SK-N-MC (cell line): ENCODE results near the gene C20orf173.

Experiments
- DNase-seq: peaks from one replicate; pipeline ENCODE4 v3.0.0-alpha.2; 2011; ENCODE audit warnings: low read depth, low spot score
- H3K27ac ChIP-seq: fragments of 200-600 bp; sonication (generic); 2 replicates; pipeline ENCODE4 v1.5.1; 2016; ENCODE audit warnings: mixed run types
- H3K36me3 ChIP-seq: fragments of 200-600 bp; sonication (generic); 2 replicates; pipeline ENCODE4 v1.6.1; 2017; ENCODE audit warnings: antibody characterized with exemption, low read length, mixed read lengths; ENCODE audit not compliant: insufficient read depth
- H3K4me3 ChIP-seq: fragments of 200-600 bp; sonication (generic); 2 replicates; pipeline ENCODE4 v1.5.1; 2016
- H3K9ac ChIP-seq: fragments of 200-600 bp; sonication (generic); 2 replicates; pipeline ENCODE4 v1.8.0; 2017; ENCODE audit warnings: mixed run types, mixed read lengths; ENCODE audit not compliant: insufficient read length
- H3K9me3 ChIP-seq: fragments of 200-600 bp; sonication (generic); 2 replicates; pipeline ENCODE4 v1.6.1; 2017; ENCODE audit warnings: low read depth, mild to moderate bottlenecking, antibody characterized with exemption, low read length, moderate library complexity, mixed read lengths
- EZH2 ChIP-seq: fragments of 200-600 bp; sonication (generic); IDR thresholded peaks from one replicate; pipeline ENCODE4 v1.6.1; 2017; ENCODE audit warnings: antibody characterized with exemption
- FOXP2 ChIP-seq: optimal IDR thresholded peaks from 2 replicates; pipeline ENCODE3; 2011; ENCODE audit warnings: mild to moderate bottlenecking, moderate library complexity; ENCODE audit not compliant: insufficient read depth; ENCODE audit errors: extremely low read length, control extremely low read depth
- POLR2AphosphoS5 ChIP-seq: IDR thresholded peaks from 2 replicates; pipeline ENCODE4 v1.6.1; 2012; ENCODE audit warnings: mild to moderate bottlenecking, low read depth, low read length, borderline replicate concordance

The C20orf173 gene

GRCh38 chr20:35506872-35507638, 22.4 kb downstream of the C20orf173 start:
- TF ChIP-seq FOXP2 = no peak
- no peak for TF ChIP-seq POLR2AphosphoS5
- no peak for TF ChIP-seq EZH2
- Histone ChIP-seq H3K4me3 (no peak overlapping the region), H3K36me3 (peaks cover 56% of the 10 kb centered on the region; the same call in 1 of the 2 replicates), H3K9me3 (no peaks in the 10 kb centered on the region), H3K9ac (no peak overlapping the region), H3K27ac (no peak overlapping the region)
- DNase-seq = no peak

- H3K36me3 ChIP-seq = peaks cover 54% of the 10 kb centered on the region; the same call in 1 of the 2 replicates
- no peak for DNase-seq
- H3K4me3 ChIP-seq = no peak overlapping the region
- H3K27ac ChIP-seq = no peak overlapping the region
- TF ChIP-seq EZH2 (no peak), POLR2AphosphoS5 (no peak), FOXP2 (no peak)
- H3K9me3 ChIP-seq = no peaks in the 10 kb centered on the region
- H3K9ac ChIP-seq = no peak overlapping the region
Measured at GRCh38 chr20:35506179-35506578, 23.3 kb downstream of the C20orf173 start.

- Histone ChIP-seq H3K9me3 (no peaks in the 10 kb centered on the region), H3K4me3 (no peak overlapping the region), H3K27ac (no peak overlapping the region), H3K9ac (no peak overlapping the region), H3K36me3 (peaks cover 58% of the 10 kb centered on the region; the same call in 1 of the 2 replicates)
- DNase-seq = no peak
- TF ChIP-seq FOXP2 (no peak), POLR2AphosphoS5 (no peak), EZH2 (no peak)
Measured at GRCh38 chr20:35504751-35505150, 24.7 kb downstream of the C20orf173 start.

GRCh38 chr20:35503841-35504561, 25.5 kb downstream of the C20orf173 start:
- H3K4me3 ChIP-seq = no peak overlapping the region
- DNase-seq = no peak
- no peak overlapping the region for H3K9ac ChIP-seq
- no peaks in the 10 kb centered on the region for H3K9me3 ChIP-seq
- TF ChIP-seq POLR2AphosphoS5 = no peak
- no peak for TF ChIP-seq FOXP2
- no peak for TF ChIP-seq EZH2
- H3K36me3 ChIP-seq = peaks cover 61% of the 10 kb centered on the region; the same call in 1 of the 2 replicates
- H3K27ac ChIP-seq = no peak overlapping the region

GRCh38 chr20:35503281-35503680, 26.2 kb downstream of the C20orf173 start:
- no peak for TF ChIP-seq EZH2
- TF ChIP-seq POLR2AphosphoS5 = no peak
- no peak for TF ChIP-seq FOXP2

GRCh38 chr20:35502352-35502751, 27.1 kb downstream of the C20orf173 start:
- H3K9ac ChIP-seq = no peak overlapping the region
- no peak for DNase-seq
- H3K4me3 ChIP-seq = no peak overlapping the region
- TF ChIP-seq EZH2 (no peak), POLR2AphosphoS5 (no peak), FOXP2 (no peak)
- no peaks in the 10 kb centered on the region for H3K9me3 ChIP-seq
- peaks cover 64% of the 10 kb centered on the region; the same call in 1 of the 2 replicates for H3K36me3 ChIP-seq
- H3K27ac ChIP-seq = no peak overlapping the region

More at GRCh38 chr20:35503281-35503680, 26.2 kb downstream of the C20orf173 start:
- Histone ChIP-seq H3K27ac (no peak overlapping the region), H3K4me3 (no peak overlapping the region), H3K36me3 (peaks cover 61% of the 10 kb centered on the region; the same call in 1 of the 2 replicates), H3K9me3 (no peaks in the 10 kb centered on the region), H3K9ac (no peak overlapping the region)
- no peak for DNase-seq

- peaks cover 88% of the 10 kb centered on the region for H3K36me3 ChIP-seq
- TF ChIP-seq FOXP2 = no peak
- TF ChIP-seq EZH2 = no peak
- no peak for TF ChIP-seq POLR2AphosphoS5
Measured at GRCh38 chr20:35499271-35499670, 30.2 kb downstream of the C20orf173 start.

GRCh38 chr20:35497780-35498189, 31.7 kb downstream of the C20orf173 start:
- peaks cover 90% of the 10 kb centered on the region for H3K36me3 ChIP-seq
- no peak overlapping the region for H3K4me3 ChIP-seq
- no peak overlapping the region for H3K9ac ChIP-seq
- DNase-seq = no peak
- TF ChIP-seq EZH2 (no peak), POLR2AphosphoS5 (no peak), FOXP2 (no peak)
- no peak overlapping the region for H3K27ac ChIP-seq
- no peaks in the 10 kb centered on the region for H3K9me3 ChIP-seq

More at GRCh38 chr20:35499271-35499670, 30.2 kb downstream of the C20orf173 start:
- Histone ChIP-seq H3K9ac (no peak overlapping the region), H3K9me3 (no peaks in the 10 kb centered on the region), H3K4me3 (no peak overlapping the region), H3K27ac (no peak overlapping the region)
- DNase-seq = no peak
